Upper lobe of left lung (tissue), 6 donors: ENCODE results near the gene KRTAP29-1. TPM values are rescaled to one million over a fixed set of nuclear protein-coding genes. Genes with fewer than 3 reads are reported as not detected.
"Not testable (repeated sequence)": the region's sequence is repeated elsewhere in the genome, so short reads cannot be mapped to it uniquely, and the experiment has no call there.

ENCODE experiments used
- ATAC-seq, 2 donors: fragments of 200-7000 bp; cut with Tn5 transposase; one replicate each; pipeline ENCODE4 v1.9.1; 2022; ENCODE audit warnings: mild to moderate bottlenecking in 2 of 2, moderate library complexity in 2 of 2; ENCODE audit not compliant: low FRiP score in 2 of 2
- DNase-seq, 2 donors: peaks; one replicate each; pipeline ENCODE4 v3.0.0-alpha.2; 2019 to 2020
- H3K27ac ChIP-seq, 4 donors: fragments of 200-600 bp; sonication (generic); one replicate each; pipeline ENCODE4 v1.5.1; 2016 to 2019
- H3K27me3 ChIP-seq, 4 donors: fragments of 200-600 bp; sonication (generic); one replicate each; pipeline ENCODE4 v1.5.1; 2017 to 2019
- H3K36me3 ChIP-seq, 4 donors: fragments of 200-600 bp; sonication (generic); one replicate each; pipeline ENCODE4 v1.5.1; 2016 to 2019
- H3K4me1 ChIP-seq, 4 donors: fragments of 200-600 bp; sonication (generic); one replicate each; pipeline ENCODE4 v1.5.1; 2018 to 2019
- H3K4me3 ChIP-seq, 4 donors: fragments of 200-600 bp; sonication (generic); one replicate each; pipeline ENCODE4 v1.5.1; 2017 to 2019; ENCODE audit warnings: mild to moderate bottlenecking in 2 of 4, moderate library complexity in 1 of 4
- H3K9me3 ChIP-seq, 4 donors: fragments of 200-600 bp; sonication (generic); one replicate each; pipeline ENCODE4 v1.5.1; 2018 to 2019
- EP300 ChIP-seq, 4 donors: sonication (generic); formaldehyde crosslinking; IDR thresholded peaks; one replicate each; pipeline ENCODE4 v1.5.1; 2017; ENCODE audit warnings: antibody characterized with exemption in 4 of 4, control low read depth in 2 of 4
- POLR2A ChIP-seq, 4 donors: fragments of 450-650 bp; IDR thresholded peaks; one replicate each; pipeline ENCODE4 v1.5.1; 2016 to 2017; ENCODE audit warnings: antibody characterized with exemption in 4 of 4, mild to moderate bottlenecking in 2 of 4
- POLR2AphosphoS5 ChIP-seq, 2 donors: sonication (generic); formaldehyde crosslinking; IDR thresholded peaks; one replicate each; pipeline ENCODE4 v1.5.1; 2017; ENCODE audit warnings: antibody characterized with exemption in 2 of 2
- WGBS, 2 donors: methylation state at CpG; one replicate each; pipeline ENCODE4 v1.1.5; 2017 to 2018; 5-methylcytosine and 5-hydroxymethylcytosine counted together
- total RNA-seq, 6 donors: library from RNA; depleted of rRNA in 4 of 6; stranded (reverse); fragments of >200 nt in 4 of 6; gene quantifications; one replicate each; pipeline versions ENCODE4 v1.1.0 to v1.2.1, GENCODE V29; 2016 to 2021
- TF ChIP-seq, protein P1 (sequence below), 6 experiments: fragments of 450-650 bp in 4 of 6; fragments of 200-600 bp in 2 of 6; sonication (generic) in 2 of 6; IDR thresholded peaks; one replicate each; pipeline ENCODE4 v1.5.1; 2016 to 2019; ENCODE audit warnings: antibody characterized with exemption in 6 of 6
- donor health status: DM: no; HTN: no; CAD: no; lungs with moderate emphysema.
- donor health status: DM: no; HTN: yes; CAD: no; lungs with severe emphysema.

The KRTAP29-1 gene
- total RNA-seq, 6 donors from 2014 or later, result not detected

DNA sequence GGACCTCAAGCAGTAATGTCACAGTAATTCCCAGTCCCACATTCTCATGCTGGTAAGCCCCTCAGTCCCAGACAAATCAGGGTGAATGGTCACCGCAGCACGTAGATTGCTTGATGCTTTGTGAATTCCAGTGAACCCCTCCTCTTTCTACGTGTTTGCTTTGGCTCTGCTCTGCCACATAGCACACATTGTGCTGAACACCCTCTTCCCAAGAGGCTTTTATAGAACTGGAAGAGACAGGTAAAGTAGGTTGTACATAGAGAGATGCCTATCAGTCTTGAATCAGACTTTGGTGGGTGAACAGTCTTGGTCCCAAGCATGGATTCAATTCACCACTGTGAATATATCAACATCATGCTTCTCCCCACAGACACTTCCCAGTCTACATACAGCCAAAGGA, 38.1 kb downstream of the KRTAP29-1 start:
- DNase-seq, result no peak

DNA sequence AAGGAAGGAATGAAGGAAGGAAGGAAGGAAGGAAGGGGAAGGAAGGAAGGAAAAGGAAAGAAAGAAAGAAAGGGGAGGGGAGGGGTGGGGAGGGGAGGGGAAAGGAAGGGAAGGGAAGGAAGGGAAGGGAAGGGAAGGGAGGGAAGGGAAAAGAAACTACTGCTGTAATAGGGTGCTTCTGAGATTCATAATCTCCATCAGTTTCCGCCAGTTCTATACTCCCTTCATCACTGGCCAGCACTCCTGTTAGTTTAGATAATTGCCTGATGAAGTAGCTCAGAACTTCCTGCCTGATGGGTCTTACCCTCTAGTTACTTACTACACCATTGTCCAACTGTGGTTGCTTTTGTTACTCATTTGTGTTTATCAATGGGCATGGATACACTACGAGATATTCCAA, 39.4 kb downstream of the KRTAP29-1 start:
- TF ChIP-seq POLR2A (IDR thresholded peaks at IDR 0.05), result no peak
- no peak for TF ChIP-seq EP300 (IDR thresholded peaks at IDR 0.05)
- no peak for TF ChIP-seq POLR2AphosphoS5 (IDR thresholded peaks at IDR 0.05)
- TF ChIP-seq, protein P1, sequence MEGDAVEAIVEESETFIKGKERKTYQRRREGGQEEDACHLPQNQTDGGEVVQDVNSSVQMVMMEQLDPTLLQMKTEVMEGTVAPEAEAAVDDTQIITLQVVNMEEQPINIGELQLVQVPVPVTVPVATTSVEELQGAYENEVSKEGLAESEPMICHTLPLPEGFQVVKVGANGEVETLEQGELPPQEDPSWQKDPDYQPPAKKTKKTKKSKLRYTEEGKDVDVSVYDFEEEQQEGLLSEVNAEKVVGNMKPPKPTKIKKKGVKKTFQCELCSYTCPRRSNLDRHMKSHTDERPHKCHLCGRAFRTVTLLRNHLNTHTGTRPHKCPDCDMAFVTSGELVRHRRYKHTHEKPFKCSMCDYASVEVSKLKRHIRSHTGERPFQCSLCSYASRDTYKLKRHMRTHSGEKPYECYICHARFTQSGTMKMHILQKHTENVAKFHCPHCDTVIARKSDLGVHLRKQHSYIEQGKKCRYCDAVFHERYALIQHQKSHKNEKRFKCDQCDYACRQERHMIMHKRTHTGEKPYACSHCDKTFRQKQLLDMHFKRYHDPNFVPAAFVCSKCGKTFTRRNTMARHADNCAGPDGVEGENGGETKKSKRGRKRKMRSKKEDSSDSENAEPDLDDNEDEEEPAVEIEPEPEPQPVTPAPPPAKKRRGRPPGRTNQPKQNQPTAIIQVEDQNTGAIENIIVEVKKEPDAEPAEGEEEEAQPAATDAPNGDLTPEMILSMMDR (IDR thresholded peaks at IDR 0.05), result no peak
- Histone ChIP-seq H3K27ac (no peak overlapping the region), H3K4me3 (no peak overlapping the region), H3K27me3 (no peaks in the 10 kb centered on the region), H3K9me3 (no peaks in the 10 kb centered on the region), H3K4me1 (no peaks in the 10 kb centered on the region), H3K36me3 (no peaks in the 10 kb centered on the region)
- WGBS, 2 donors, result 64 to 77% methylated on average over 2 of the region's 2 CpGs
- ATAC-seq (no peak), DNase-seq (no peak)

More for the DNA sequence above, 38.1 kb downstream of the KRTAP29-1 start:
- Histone ChIP-seq H3K27ac (no peak overlapping the region), H3K4me3 (no peak overlapping the region), H3K9me3 (no peaks in the 10 kb centered on the region), H3K27me3 (no peaks in the 10 kb centered on the region), H3K4me1 (no peaks in the 10 kb centered on the region), H3K36me3 (no peaks in the 10 kb centered on the region)
- WGBS, 2 donors, result 71 to 73% methylated on average over 3 of the region's 3 CpGs
- TF ChIP-seq POLR2A (IDR thresholded peaks at IDR 0.05) (no peak), EP300 (IDR thresholded peaks at IDR 0.05) (no peak), POLR2AphosphoS5 (IDR thresholded peaks at IDR 0.05) (no peak)
- TF ChIP-seq, protein P1 (IDR thresholded peaks at IDR 0.05), result no peak
- ATAC-seq, result no peak

DNA sequence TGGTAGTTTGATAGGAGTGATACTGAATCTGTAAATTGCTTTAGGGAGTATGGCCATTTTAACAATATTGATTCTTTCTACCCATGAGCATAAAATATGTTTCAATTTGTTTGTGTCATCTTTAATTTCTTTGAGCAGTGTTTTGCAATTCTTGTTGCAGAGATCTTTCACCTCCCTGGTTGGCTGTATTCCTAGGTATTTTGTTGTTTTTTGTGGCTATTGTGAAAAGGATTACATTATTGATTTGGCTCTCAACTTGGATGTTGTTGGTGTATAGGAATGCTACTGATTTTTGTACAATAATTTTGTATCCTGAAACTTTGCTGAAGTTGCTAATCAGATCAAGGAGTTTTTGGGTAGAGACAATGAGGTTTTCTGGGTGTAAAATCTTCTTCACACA, 44.2 kb downstream of the KRTAP29-1 start:
- TF ChIP-seq POLR2AphosphoS5 (IDR thresholded peaks at IDR 0.05) (no peak), EP300 (IDR thresholded peaks at IDR 0.05) (no peak), POLR2A (IDR thresholded peaks at IDR 0.05) (no peak)
- TF ChIP-seq, protein P1 (IDR thresholded peaks at IDR 0.05), result no peak
- DNase-seq (no peak), ATAC-seq (no peak)
- Histone ChIP-seq H3K9me3 (no peaks in the 10 kb centered on the region), H3K36me3 (no peaks in the 10 kb centered on the region), H3K27me3 (no peaks in the 10 kb centered on the region), H3K4me3 (no peak overlapping the region), H3K27ac (no peak overlapping the region), H3K4me1 (no peaks in the 10 kb centered on the region)

DNA sequence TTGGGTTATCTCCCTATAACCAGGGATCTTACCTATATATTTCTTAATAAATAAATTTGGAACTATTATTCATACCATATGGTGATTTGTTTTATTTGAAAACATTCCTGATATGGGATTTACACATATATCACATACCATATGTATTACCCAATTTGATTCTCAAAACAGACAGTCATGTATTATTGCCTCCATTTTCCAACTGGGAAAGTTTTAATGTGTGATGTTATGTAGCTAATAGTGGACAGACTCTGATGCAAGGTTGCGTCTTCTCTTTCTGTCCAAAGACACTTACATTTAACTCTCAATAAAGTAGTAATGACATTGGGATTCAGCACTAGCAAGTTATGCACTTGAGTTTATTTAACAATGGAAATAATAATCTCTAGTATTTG, 46.4 kb downstream of the KRTAP29-1 start:
- Histone ChIP-seq H3K9me3 (no peaks in the 10 kb centered on the region), H3K36me3 (no peaks in the 10 kb centered on the region), H3K27ac (no peak overlapping the region), H3K27me3 (no peaks in the 10 kb centered on the region), H3K4me3 (no peak overlapping the region), H3K4me1 (no peaks in the 10 kb centered on the region)
- ATAC-seq (no peak), DNase-seq (no peak)
- TF ChIP-seq POLR2AphosphoS5 (IDR thresholded peaks at IDR 0.05) (no peak), EP300 (IDR thresholded peaks at IDR 0.05) (no peak), POLR2A (IDR thresholded peaks at IDR 0.05) (no peak)
- TF ChIP-seq, protein P1 (IDR thresholded peaks at IDR 0.05), result no peak
- WGBS, 2 donors, result 90 to 96% methylated on average over 1 of the region's 1 CpG

DNA sequence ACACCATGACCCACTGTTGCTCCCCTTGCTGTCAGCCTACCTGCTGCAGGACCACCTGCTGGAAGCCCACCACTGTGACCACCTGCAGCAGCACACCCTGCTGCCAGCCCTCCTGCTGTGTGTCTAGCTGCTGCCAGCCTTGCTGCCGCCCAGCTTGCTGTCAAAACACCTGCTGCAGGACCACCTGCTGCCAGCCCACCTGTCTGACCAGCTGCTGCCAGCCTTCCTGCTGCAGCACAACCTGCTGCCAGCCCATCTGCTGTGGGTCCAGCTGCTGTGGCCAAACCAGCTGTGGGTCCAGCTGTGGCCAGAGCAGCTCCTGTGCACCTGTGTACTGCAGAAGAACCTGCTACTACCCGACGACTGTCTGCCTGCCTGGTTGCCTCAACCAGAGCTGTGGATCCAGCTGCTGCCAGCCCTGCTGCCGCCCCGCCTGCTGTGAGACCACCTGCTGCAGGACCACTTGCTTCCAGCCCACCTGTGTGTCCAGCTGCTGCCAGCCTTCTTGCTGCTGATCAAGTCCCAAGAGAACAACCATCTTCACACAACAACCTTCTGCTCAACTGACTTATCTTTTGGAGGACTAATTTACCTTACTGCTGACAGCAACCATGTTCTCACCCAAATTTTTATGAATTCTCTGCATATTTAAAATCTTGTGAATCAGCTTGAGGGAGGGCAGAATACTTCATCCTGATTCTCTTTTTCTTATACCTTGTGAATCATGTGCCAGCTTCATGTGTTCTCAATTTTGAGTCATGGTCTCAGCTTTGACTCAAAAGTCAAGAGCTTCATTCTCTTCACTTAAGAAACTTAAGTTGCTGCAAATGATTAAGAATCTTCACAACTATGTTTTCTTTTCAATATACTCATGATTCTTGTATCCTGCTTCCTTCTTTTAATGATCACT, 47.0 kb downstream of the KRTAP29-1 start, which contains the start of gene KRTAP9-9:
KRTAP9-9 (plus strand) TSS at position 4 of the 910 bp plus-strand sequence.
- not testable (repeated sequence) for H3K27me3 ChIP-seq, H3K9me3 ChIP-seq, H3K4me3 ChIP-seq, H3K27ac ChIP-seq, H3K36me3 ChIP-seq, H3K4me1 ChIP-seq, ATAC-seq
- peak in 1 of 2 donors; percentile 67 for DNase-seq
- WGBS, 2 donors, result 61 to 89% methylated on average over 2 to 5 of the region's 5 CpGs
